ENCODE measurements around the gene IFRD2. TPM values are rescaled to one million over a fixed set of nuclear protein-coding genes. Genes with fewer than 3 reads are reported as not detected.

Gene IFRD2
- total RNA-seq, 1 donor from 2014 or later = 77.7 TPM

DNA sequence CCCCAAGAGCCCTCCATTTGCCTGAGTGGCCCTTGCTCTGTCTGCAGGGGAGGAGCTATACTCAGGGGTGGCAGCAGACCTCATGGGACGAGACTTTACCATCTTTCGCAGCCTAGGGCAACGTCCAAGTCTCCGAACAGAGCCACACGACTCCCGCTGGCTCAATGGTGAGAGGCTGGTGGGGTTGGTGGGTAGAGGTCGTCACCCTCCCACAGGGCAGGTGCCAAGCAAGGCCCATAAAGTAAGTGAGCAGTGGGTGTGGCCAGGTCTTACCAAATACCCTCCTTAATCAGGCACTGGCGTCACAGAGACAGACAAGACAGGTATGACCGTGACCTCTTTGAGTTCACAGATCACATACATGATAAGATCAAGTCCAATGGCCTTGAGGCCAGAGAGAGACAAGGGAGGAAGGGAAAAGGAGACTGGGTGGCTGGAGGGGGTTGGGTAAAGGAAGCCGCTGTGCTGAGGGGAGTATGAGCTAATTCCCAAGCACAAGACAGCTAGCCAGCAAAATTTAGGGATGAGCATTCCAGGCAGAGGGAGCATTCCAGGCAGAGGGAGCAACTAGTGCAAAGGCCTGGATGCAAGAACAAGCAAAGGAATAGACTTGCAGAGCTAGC lies 20.8 kb downstream of the IFRD2 start:
- H3K36me3 ChIP-seq (ENCODE audit: control insufficient read depth, insufficient read depth, low read length) = no peaks in the 10 kb centered on the region
- no peak for DNase-seq (ENCODE audit: low read depth)
- H3K27me3 ChIP-seq (ENCODE audit: control insufficient read depth, insufficient read depth, low read length) = peaks cover 30% of the 10 kb centered on the region
- TF ChIP-seq, protein P1, sequence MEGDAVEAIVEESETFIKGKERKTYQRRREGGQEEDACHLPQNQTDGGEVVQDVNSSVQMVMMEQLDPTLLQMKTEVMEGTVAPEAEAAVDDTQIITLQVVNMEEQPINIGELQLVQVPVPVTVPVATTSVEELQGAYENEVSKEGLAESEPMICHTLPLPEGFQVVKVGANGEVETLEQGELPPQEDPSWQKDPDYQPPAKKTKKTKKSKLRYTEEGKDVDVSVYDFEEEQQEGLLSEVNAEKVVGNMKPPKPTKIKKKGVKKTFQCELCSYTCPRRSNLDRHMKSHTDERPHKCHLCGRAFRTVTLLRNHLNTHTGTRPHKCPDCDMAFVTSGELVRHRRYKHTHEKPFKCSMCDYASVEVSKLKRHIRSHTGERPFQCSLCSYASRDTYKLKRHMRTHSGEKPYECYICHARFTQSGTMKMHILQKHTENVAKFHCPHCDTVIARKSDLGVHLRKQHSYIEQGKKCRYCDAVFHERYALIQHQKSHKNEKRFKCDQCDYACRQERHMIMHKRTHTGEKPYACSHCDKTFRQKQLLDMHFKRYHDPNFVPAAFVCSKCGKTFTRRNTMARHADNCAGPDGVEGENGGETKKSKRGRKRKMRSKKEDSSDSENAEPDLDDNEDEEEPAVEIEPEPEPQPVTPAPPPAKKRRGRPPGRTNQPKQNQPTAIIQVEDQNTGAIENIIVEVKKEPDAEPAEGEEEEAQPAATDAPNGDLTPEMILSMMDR (IDR thresholded peaks at IDR 0.05; ENCODE audit: insufficient read depth, low read length, poor library complexity, severe bottlenecking) = no peak
- H3K4me3 ChIP-seq (ENCODE audit: low read depth, low read length) = no peak overlapping the region

DNA sequence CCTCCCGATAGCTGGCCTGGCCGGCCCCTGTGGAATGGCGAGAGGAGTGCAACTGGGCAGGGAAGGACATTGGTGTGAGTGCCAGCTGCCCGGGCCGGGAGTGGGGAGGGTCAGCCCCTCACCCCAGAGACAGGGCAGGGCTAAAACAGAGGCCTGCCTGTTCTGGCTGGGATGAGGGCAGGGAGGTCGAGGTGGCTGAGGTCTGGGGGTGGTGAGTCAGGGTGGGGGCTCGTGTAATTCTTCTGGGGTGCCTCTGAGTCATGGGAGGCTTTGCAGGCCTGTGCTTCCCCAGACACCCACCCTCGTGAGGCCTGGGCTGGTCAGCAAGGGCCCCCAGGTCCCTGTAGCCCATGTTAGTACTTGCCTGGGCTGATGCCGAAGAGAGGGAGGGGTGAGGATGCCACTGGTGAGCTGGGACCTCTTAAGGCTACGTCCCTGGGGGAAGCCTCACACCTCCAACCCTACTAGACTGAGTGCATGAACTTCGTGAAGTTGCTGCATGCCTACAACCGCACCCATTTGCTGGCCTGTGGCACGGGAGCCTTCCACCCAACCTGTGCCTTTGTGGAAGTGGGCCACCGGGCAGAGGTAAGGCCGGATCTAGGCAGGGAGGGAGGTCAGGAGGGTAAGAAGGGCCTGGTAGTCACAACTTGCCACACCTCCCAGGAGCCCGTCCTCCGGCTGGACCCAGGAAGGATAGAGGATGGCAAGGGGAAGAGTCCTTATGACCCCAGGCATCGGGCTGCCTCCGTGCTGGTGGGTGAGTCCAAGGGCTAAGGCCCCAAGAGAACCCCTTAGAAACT lies 21.6 kb downstream of the IFRD2 start:
- no peak for DNase-seq (ENCODE audit: low read depth)
- Histone ChIP-seq H3K4me3 (ENCODE audit: low read depth, low read length) (no peak overlapping the region), H3K27me3 (ENCODE audit: control insufficient read depth, insufficient read depth, low read length) (peaks cover 22% of the 10 kb centered on the region), H3K36me3 (ENCODE audit: control insufficient read depth, insufficient read depth, low read length) (no peaks in the 10 kb centered on the region)
- TF ChIP-seq, protein P1 (IDR thresholded peaks at IDR 0.05; ENCODE audit: insufficient read depth, low read length, poor library complexity, severe bottlenecking) = no peak

DNA sequence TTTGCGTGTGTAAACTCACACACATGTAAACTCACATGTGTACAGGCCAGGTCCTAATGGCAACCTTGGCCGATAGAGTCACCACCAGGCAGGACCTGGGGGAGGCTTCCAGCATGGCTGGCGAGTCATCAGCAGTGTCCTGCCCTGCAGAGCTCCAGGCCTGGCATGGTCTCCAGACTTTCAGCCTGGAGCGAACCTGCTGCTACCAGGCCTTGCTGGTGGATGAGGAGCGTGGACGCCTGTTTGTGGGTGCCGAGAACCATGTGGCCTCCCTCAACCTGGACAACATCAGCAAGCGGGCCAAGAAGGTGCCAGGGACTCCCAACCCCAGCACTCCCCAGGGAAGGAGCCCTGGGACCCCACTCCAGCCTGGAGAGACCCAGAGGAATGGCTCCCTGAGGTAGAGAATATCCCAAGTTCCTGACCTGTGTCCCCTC lies 22.2 kb downstream of the IFRD2 start:
- TF ChIP-seq, protein P1 (IDR thresholded peaks at IDR 0.05; ENCODE audit: insufficient read depth, low read length, poor library complexity, severe bottlenecking) = no peak
- H3K27me3 ChIP-seq (ENCODE audit: control insufficient read depth, insufficient read depth, low read length) = peaks cover 16% of the 10 kb centered on the region
- no peak overlapping the region for H3K4me3 ChIP-seq (ENCODE audit: low read depth, low read length)
- DNase-seq (ENCODE audit: low read depth) = no peak
- H3K36me3 ChIP-seq (ENCODE audit: control insufficient read depth, insufficient read depth, low read length) = no peaks in the 10 kb centered on the region

DNA sequence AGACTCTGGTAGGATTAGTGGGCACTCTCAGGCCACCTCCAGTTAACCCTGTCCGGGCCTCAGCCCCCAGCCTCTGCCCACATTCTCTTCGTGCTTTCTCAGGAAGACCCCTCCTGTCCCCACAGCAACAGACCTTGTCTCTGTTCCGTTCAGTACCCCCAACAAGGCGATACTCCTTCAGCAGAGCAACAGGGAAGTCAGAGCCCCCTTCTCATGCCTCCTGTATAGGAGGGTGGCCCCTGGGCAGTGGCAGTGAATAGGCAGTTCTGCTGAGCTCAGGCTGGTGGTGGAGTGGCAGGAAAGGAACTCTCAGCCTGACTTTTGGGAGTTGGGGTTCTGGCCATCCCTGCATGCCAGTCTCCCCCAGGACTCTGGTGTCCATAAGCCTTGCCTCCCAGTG lies 22.8 kb downstream of the IFRD2 start:
- Histone ChIP-seq H3K4me3 (ENCODE audit: low read depth, low read length) (peak overlapping the region; percentile 15), H3K27me3 (ENCODE audit: control insufficient read depth, insufficient read depth, low read length) (peaks cover 11% of the 10 kb centered on the region)

DNA sequence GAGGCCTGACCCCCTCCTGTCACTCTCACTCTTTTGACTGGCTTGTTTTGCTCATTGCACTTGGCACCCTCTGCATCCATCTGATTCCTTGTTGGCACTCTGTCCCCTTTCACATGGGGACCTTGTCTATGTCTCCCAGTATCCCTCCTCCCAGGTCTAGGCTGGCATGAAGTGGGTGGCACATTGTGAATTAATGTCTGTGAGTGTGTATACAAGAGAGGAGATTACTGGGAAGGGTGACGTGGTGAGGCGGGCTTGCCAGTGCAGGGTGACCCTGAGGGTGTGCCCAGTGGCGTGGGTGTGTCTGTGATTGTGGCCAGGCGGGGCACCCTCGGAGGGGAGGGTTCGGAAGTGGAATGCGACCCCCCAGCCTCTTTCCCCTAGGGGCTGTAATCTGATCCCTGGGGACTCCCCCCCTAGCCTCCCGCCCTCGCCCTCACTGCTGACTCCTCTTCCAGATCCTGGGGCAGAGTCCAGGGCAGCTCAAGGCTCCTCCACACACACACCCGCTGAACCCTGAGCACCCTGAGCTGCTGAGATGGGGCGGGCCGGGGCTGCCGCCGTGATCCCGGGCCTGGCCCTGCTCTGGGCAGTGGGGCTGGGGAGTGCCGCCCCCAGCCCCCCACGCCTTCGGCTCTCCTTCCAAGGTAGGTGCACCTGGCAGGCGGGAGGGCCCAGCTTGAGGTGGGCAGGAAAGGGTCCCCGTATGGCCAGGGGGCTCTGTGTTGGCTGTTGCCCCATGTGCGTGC lies 23.4 kb downstream of the IFRD2 start, which contains the start of gene SEMA3B:
Gene SEMA3B, plus strand, starts transcription at position 445 of the 749 bp plus-strand sequence. Its CDS starts 94 bp downstream, at position 539.
- no peaks in the 10 kb centered on the region for H3K36me3 ChIP-seq (ENCODE audit: control insufficient read depth, insufficient read depth, low read length)
- H3K4me3 ChIP-seq (ENCODE audit: low read depth, low read length) = peak within 1 kb of the TSS; percentile 15
- DNase-seq (ENCODE audit: low read depth) = peak; percentile 41

More for the DNA sequence above, 22.8 kb downstream of the IFRD2 start:
- no peaks in the 10 kb centered on the region for H3K36me3 ChIP-seq (ENCODE audit: control insufficient read depth, insufficient read depth, low read length)
- no peak for DNase-seq (ENCODE audit: low read depth)
- TF ChIP-seq, protein P1 (IDR thresholded peaks at IDR 0.05; ENCODE audit: insufficient read depth, low read length, poor library complexity, severe bottlenecking) = no peak

More for the DNA sequence above, 23.4 kb downstream of the IFRD2 start, which contains the start of gene SEMA3B:
- peaks cover 9% of the 10 kb centered on the region for H3K27me3 ChIP-seq (ENCODE audit: control insufficient read depth, insufficient read depth, low read length)
- TF ChIP-seq, protein P1 (IDR thresholded peaks at IDR 0.05; ENCODE audit: insufficient read depth, low read length, poor library complexity, severe bottlenecking) = no peak

Data from kidney epithelial cell (primary cell).